Type B pancreatic cell (in vitro differentiated cells): ENCODE data around the gene ARAP3. TPM values are rescaled to one million over a fixed set of nuclear protein-coding genes. Genes with fewer than 3 reads are reported as not detected.
"Not testable (repeated sequence)": the region's sequence is repeated elsewhere in the genome, so short reads cannot be mapped to it uniquely, and the experiment has no call there.

Experiments used
- DNase-seq: peaks from one replicate; pipeline ENCODE4 v3.0.0; 2021; ENCODE audit warnings: mixed read lengths; ENCODE audit not compliant: unreplicated experiment; ENCODE audit errors: extremely low spot score
- H3K27ac Mint-ChIP-seq: 2 replicates; pipeline ENCODE4 v1.8.0; 2021; ENCODE audit warnings: mild to moderate bottlenecking, mixed read lengths
- H3K27me3 Mint-ChIP-seq: 2 replicates; pipeline ENCODE4 v1.8.0; 2021; ENCODE audit warnings: mixed read lengths
- H3K36me3 Mint-ChIP-seq: 2 replicates; pipeline ENCODE4 v1.8.0; 2021; ENCODE audit warnings: mixed read lengths
- H3K4me1 Mint-ChIP-seq: one replicate; pipeline ENCODE4 v1.8.0; 2021; ENCODE audit warnings: mixed read lengths; ENCODE audit not compliant: unreplicated experiment
- H3K4me3 Mint-ChIP-seq: 2 replicates; pipeline ENCODE4 v1.8.0; 2021; ENCODE audit warnings: mild to moderate bottlenecking, mixed read lengths
- H3K9me3 Mint-ChIP-seq: 2 replicates; pipeline ENCODE4 v1.8.0; 2021; ENCODE audit warnings: mixed read lengths
- total RNA-seq: library from RNA; stranded (reverse); gene quantifications from 2 replicates; pipeline ENCODE4 v1.2.1, GENCODE V29; 2021; ENCODE audit warnings: low replicate concordance
- TF ChIP-seq, protein P1 (sequence below): fragments of 200-600 bp; sonication (generic); conservative IDR thresholded peaks from 2 replicates; pipeline ENCODE4 v1.5.0; 2021; ENCODE audit warnings: antibody characterized with exemption, mild to moderate bottlenecking

ARAP3 gene
- total RNA-seq, 1 donor from 2014 or later: 8.4 TPM

DNA sequence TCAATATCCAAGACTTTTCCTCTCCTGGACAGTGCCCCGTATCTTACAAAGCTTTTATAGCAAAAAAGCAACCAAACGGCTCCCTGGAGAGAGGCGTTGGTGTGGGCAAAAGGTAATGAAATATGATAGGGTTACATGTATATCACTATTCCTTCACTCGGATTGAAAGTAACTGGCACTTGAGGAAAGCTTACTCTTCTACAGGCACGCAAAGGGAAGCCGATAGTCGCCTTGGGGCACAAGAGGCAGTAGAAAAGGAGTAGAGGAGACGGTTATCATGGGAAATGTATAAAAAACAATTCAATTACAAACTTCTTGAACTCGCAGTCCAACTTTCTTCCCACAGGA is 64.4 kb downstream of the ARAP3 start:
- DNase-seq: no peak
- peaks cover 28% of the 10 kb centered on the region for H3K4me1 Mint-ChIP-seq
- TF ChIP-seq, protein P1, sequence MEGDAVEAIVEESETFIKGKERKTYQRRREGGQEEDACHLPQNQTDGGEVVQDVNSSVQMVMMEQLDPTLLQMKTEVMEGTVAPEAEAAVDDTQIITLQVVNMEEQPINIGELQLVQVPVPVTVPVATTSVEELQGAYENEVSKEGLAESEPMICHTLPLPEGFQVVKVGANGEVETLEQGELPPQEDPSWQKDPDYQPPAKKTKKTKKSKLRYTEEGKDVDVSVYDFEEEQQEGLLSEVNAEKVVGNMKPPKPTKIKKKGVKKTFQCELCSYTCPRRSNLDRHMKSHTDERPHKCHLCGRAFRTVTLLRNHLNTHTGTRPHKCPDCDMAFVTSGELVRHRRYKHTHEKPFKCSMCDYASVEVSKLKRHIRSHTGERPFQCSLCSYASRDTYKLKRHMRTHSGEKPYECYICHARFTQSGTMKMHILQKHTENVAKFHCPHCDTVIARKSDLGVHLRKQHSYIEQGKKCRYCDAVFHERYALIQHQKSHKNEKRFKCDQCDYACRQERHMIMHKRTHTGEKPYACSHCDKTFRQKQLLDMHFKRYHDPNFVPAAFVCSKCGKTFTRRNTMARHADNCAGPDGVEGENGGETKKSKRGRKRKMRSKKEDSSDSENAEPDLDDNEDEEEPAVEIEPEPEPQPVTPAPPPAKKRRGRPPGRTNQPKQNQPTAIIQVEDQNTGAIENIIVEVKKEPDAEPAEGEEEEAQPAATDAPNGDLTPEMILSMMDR: no peak
- peak overlapping the region; percentile 97 for H3K4me3 Mint-ChIP-seq
- peak overlapping the region; percentile 98 for H3K27ac Mint-ChIP-seq
- H3K36me3 Mint-ChIP-seq: peaks cover 10% of the 10 kb centered on the region
- H3K27me3 Mint-ChIP-seq: no peaks in the 10 kb centered on the region
- H3K9me3 Mint-ChIP-seq: no peaks in the 10 kb centered on the region

- peak overlapping the region; percentile 98 for H3K27ac Mint-ChIP-seq
- H3K9me3 Mint-ChIP-seq: no peaks in the 10 kb centered on the region
- peaks cover 10% of the 10 kb centered on the region for H3K36me3 Mint-ChIP-seq
- H3K4me3 Mint-ChIP-seq: peak overlapping the region; percentile 97
- peaks cover 28% of the 10 kb centered on the region for H3K4me1 Mint-ChIP-seq
- DNase-seq: no peak
- TF ChIP-seq, protein P1: no peak
- H3K27me3 Mint-ChIP-seq: no peaks in the 10 kb centered on the region
Observed at GRCh38 chr5:141617128-141617527, 64.9 kb downstream of the ARAP3 start.

DNA sequence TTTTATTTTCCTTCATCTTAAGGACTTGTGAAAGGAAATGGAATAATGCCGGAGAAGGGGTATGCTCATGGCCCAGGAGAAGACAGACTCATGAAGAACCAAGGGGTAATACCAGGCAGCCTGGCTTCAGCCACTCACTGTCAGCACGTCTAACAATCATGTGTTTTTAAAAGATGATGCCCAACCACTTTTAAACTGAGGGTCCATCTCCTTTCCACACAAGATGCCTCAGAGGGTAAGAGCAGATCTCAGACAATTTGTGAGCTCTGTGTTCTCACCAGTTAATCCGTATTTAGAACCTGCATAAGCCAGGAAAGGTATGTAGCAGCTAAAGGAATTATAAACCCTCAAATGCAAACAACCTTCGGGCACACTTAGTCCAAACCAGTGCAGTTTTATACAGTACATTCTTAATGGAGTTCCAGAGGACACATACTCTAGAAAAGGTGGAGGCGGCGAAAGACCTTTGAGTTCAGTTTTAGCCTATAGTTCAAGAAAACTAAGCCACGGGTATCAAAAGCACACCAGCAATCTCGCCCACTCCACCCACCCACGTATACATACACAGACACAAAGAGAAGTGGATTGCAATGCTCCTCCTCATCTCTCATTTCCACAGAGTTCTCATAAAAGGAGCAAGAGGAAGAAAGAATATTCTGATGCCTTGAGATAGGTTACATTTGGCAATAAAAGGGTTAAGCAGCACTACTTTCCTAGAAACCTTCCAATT is 65.9 kb downstream of the ARAP3 start:
- Mint-ChIP-seq H3K4me3 (peak overlapping the region; percentile 97), H3K4me1 (peaks cover 32% of the 10 kb centered on the region), H3K9me3 (no peaks in the 10 kb centered on the region), H3K27me3 (no peaks in the 10 kb centered on the region), H3K36me3 (peaks cover 14% of the 10 kb centered on the region), H3K27ac (no peak overlapping the region)
- TF ChIP-seq, protein P1: no peak
- DNase-seq: no peak

DNA sequence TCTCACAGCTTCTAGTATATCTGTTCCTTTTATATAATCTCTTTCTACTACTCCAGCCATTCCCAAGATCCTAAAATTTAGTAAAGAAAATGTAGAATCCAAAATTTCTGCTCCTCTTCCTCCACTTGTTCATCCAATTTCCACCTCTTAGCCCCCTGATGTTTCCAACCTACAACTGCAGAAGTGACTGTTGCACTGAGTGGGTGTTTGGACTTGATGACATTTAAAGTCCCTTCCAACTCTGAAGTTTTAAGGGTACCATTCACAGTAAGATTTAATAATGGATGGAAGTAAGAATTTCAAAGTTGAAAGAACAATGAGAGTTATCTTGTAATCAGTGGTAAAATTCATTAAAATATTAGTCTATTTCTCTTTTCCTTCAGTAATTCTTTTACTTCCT is 68.7 kb downstream of the ARAP3 start:
- H3K9me3 Mint-ChIP-seq: no peaks in the 10 kb centered on the region
- TF ChIP-seq, protein P1: no peak
- no peak overlapping the region for H3K4me3 Mint-ChIP-seq
- H3K27me3 Mint-ChIP-seq: no peaks in the 10 kb centered on the region
- no peak overlapping the region for H3K27ac Mint-ChIP-seq
- DNase-seq: no peak
- H3K4me1 Mint-ChIP-seq: peaks cover 32% of the 10 kb centered on the region
- H3K36me3 Mint-ChIP-seq: peaks cover 14% of the 10 kb centered on the region

GRCh38 chr5:141611289-141611688 is 70.7 kb downstream of the ARAP3 start:
- H3K36me3 Mint-ChIP-seq: peaks cover 17% of the 10 kb centered on the region
- TF ChIP-seq, protein P1: no peak
- H3K4me1 Mint-ChIP-seq: peaks cover 16% of the 10 kb centered on the region
- DNase-seq: no peak
- H3K9me3 Mint-ChIP-seq: no peaks in the 10 kb centered on the region
- H3K4me3 Mint-ChIP-seq: no peak overlapping the region
- H3K27ac Mint-ChIP-seq: no peak overlapping the region
- no peaks in the 10 kb centered on the region for H3K27me3 Mint-ChIP-seq

DNA sequence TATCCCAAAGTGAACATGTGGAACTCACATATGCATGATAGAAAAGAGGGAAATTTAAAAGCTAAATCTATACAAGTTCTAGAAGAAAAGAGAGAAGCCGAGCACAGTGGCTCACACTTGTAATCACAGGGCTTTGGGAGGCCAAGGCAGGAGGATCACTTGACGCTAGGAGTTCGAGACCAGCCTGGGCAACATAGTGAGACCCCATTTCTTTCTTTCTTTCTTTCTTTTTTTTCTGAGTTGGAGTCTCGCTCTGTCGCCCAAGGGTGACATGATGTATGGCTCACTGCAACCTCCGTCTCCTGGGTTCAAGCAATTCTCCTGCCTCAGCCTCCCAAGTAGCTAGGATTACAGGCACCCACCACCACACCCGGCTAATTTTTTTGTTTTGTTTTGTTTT is 72.1 kb downstream of the ARAP3 start:
- H3K4me3 Mint-ChIP-seq, H3K9me3 Mint-ChIP-seq, DNase-seq, H3K27me3 Mint-ChIP-seq: not testable (repeated sequence)
- H3K4me1 Mint-ChIP-seq: peaks cover 14% of the 10 kb centered on the region
- peak overlapping the region; percentile 21 for H3K27ac Mint-ChIP-seq
- H3K36me3 Mint-ChIP-seq: peaks cover 11% of the 10 kb centered on the region
